Loucy (cell line): Measurements from ENCODE around the gene HNRNPF.

ENCODE experiments used
- EZH2phosphoT487 ChIP-seq: fragments of 200-600 bp; IDR thresholded peaks from 2 replicates; pipeline ENCODE4 v1.6.1; 2018; ENCODE audit warnings: antibody characterized with exemption, mild to moderate bottlenecking, moderate library complexity, borderline replicate concordance
- TF ChIP-seq, protein P1 (sequence below): fragments of 200-600 bp; sonication (generic); conservative IDR thresholded peaks from 2 replicates; pipeline ENCODE4 v1.5.1; 2014; ENCODE audit warnings: mild to moderate bottlenecking, antibody characterized with exemption, low read length

- TF ChIP-seq, protein P1, sequence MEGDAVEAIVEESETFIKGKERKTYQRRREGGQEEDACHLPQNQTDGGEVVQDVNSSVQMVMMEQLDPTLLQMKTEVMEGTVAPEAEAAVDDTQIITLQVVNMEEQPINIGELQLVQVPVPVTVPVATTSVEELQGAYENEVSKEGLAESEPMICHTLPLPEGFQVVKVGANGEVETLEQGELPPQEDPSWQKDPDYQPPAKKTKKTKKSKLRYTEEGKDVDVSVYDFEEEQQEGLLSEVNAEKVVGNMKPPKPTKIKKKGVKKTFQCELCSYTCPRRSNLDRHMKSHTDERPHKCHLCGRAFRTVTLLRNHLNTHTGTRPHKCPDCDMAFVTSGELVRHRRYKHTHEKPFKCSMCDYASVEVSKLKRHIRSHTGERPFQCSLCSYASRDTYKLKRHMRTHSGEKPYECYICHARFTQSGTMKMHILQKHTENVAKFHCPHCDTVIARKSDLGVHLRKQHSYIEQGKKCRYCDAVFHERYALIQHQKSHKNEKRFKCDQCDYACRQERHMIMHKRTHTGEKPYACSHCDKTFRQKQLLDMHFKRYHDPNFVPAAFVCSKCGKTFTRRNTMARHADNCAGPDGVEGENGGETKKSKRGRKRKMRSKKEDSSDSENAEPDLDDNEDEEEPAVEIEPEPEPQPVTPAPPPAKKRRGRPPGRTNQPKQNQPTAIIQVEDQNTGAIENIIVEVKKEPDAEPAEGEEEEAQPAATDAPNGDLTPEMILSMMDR, result no peak
- TF ChIP-seq EZH2phosphoT487, result no peak
These were observed 33.5 kb downstream of the HNRNPF start for GRCh38 chr10:43375401-43376020.
